ENCODE data around the gene ZSCAN25.
"Not testable (repeated sequence)": the region's sequence is repeated elsewhere in the genome, so short reads cannot be mapped to it uniquely, and the experiment has no call there.

ZSCAN25 gene

GRCh38 chr7:99618726-99619125 lies 2.0 kb downstream of the ZSCAN25 start:
- DNase-seq = no peak

GRCh38 chr7:99619571-99620130 lies 2.9 kb downstream of the ZSCAN25 start:
- no peak for DNase-seq

GRCh38 chr7:99621271-99621670 lies 4.5 kb downstream of the ZSCAN25 start:
- DNase-seq = no peak

- no peak for DNase-seq
These were observed 5.8 kb downstream of the ZSCAN25 start for GRCh38 chr7:99622596-99622995.

- no peak for DNase-seq
These were observed 6.4 kb downstream of the ZSCAN25 start for GRCh38 chr7:99623091-99623693.

- DNase-seq = no peak
These were observed 7.1 kb downstream of the ZSCAN25 start for GRCh38 chr7:99623702-99624447.

- DNase-seq = peak; percentile 63
These were observed 7.7 kb downstream of the ZSCAN25 start for GRCh38 chr7:99624484-99624883.

- DNase-seq = no peak
These were observed 8.6 kb downstream of the ZSCAN25 start for GRCh38 chr7:99625321-99625720.

- no peak for DNase-seq
These were observed 9.2 kb downstream of the ZSCAN25 start for GRCh38 chr7:99625961-99626360.

GRCh38 chr7:99626661-99627060 lies 9.9 kb downstream of the ZSCAN25 start:
- no peak for DNase-seq

GRCh38 chr7:99627513-99627912 lies 10.8 kb downstream of the ZSCAN25 start:
- no peak for DNase-seq

- DNase-seq = no peak
These were observed 12.0 kb downstream of the ZSCAN25 start for GRCh38 chr7:99628471-99629465.

GRCh38 chr7:99629643-99630042 lies 12.9 kb downstream of the ZSCAN25 start:
- DNase-seq = no peak

GRCh38 chr7:99631295-99632109 lies 14.8 kb downstream of the ZSCAN25 start:
- DNase-seq = no peak

GRCh38 chr7:99637414-99637813 lies 20.7 kb downstream of the ZSCAN25 start:
- not testable (repeated sequence) for DNase-seq

GRCh38 chr7:99638731-99639130 lies 22.0 kb downstream of the ZSCAN25 start:
- DNase-seq = no peak

GRCh38 chr7:99639267-99639666 lies 22.5 kb downstream of the ZSCAN25 start:
- DNase-seq = no peak

- DNase-seq = no peak
These were observed 25.3 kb downstream of the ZSCAN25 start for GRCh38 chr7:99642027-99642426.

GRCh38 chr7:99643464-99643863 lies 26.7 kb downstream of the ZSCAN25 start:
- no peak for DNase-seq

- DNase-seq = no peak
These were observed 27.7 kb downstream of the ZSCAN25 start for GRCh38 chr7:99644431-99644830.

- DNase-seq = no peak
These were observed 28.8 kb downstream of the ZSCAN25 start for GRCh38 chr7:99645590-99645989.

- no peak for DNase-seq
These were observed 32.1 kb downstream of the ZSCAN25 start for GRCh38 chr7:99648843-99649242.
